ENCODE measurements around the gene RILPL1.

DNA sequence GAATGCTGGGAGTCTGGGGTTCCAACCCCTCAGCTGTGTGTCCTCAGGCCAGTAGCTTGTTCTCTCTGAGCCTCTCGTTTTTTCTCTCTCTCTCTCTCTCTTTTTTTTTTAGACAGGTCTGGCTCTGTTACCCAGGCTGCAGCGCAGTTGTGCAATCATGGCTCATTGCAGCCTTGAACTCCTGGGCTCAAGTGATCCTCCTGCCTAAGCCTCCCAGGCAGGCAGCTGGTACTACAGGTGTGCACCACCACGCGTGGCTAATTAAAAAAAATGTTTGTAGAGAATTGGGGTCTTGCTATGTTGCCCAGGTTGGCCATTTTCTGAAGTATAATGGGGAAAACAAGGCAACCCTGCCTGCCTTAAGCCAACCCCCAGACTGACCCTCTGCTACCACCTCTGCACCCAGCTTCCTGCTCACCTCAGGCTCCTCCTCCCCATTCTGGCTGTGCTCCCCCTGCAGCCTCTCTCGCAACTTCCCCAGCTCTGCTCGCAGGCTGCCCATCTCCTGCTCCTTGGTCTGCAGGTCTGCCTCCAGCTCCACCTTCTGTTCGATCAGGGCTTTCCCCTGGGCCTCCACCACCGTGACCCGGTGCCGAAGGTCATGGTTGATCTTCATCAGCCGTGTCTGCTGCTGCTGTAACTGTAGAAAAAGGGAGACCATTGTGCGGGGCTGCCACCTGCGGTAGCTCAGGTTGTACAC, 35.2 kb downstream of the RILPL1 start:
- TF ChIP-seq, protein P1, sequence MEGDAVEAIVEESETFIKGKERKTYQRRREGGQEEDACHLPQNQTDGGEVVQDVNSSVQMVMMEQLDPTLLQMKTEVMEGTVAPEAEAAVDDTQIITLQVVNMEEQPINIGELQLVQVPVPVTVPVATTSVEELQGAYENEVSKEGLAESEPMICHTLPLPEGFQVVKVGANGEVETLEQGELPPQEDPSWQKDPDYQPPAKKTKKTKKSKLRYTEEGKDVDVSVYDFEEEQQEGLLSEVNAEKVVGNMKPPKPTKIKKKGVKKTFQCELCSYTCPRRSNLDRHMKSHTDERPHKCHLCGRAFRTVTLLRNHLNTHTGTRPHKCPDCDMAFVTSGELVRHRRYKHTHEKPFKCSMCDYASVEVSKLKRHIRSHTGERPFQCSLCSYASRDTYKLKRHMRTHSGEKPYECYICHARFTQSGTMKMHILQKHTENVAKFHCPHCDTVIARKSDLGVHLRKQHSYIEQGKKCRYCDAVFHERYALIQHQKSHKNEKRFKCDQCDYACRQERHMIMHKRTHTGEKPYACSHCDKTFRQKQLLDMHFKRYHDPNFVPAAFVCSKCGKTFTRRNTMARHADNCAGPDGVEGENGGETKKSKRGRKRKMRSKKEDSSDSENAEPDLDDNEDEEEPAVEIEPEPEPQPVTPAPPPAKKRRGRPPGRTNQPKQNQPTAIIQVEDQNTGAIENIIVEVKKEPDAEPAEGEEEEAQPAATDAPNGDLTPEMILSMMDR (IDR thresholded peaks at IDR 0.05; ENCODE audit: low read length), result no peak
- no peak for TF ChIP-seq EZH2 (IDR thresholded peaks at IDR 0.05; ENCODE audit: borderline replicate concordance, low read length)
